ENCODE data around the gene DECR2.

DNA sequence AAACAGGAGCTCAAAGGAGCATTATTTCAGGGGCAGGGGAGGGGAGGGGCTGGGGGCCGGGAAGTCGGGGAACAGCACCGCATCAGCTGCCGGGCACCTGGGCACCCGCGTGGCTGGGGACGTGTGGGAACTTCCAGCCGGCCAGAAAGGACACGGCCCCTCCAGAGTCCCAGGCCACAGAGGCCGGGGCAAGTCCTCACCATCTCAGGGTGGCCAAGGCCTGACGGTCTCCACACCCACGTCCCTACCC is 21.0 kb upstream of the DECR2 start:
- TF ChIP-seq ZFP3 (CRISPR knock-in tag; IDR thresholded peaks at IDR 0.05) (no peak), PATZ1 (CRISPR knock-in tag; IDR thresholded peaks at IDR 0.05; ENCODE audit: borderline replicate concordance) (no peak), SNAI2 (CRISPR knock-in tag; IDR thresholded peaks at IDR 0.05) (no peak), CREB5 (CRISPR knock-in tag; IDR thresholded peaks at IDR 0.05; ENCODE audit: low read depth) (no peak), ESRRG (CRISPR knock-in tag; IDR thresholded peaks at IDR 0.05) (no peak), ZNF565 (CRISPR knock-in tag; conservative IDR thresholded peaks at IDR 0.05; ENCODE audit: low read depth) (no peak), ZNF8 (CRISPR knock-in tag; IDR thresholded peaks at IDR 0.05) (no peak), OSR1 (CRISPR knock-in tag; IDR thresholded peaks at IDR 0.05) (no peak), TOX (CRISPR knock-in tag; IDR thresholded peaks at IDR 0.05; ENCODE audit: borderline replicate concordance) (no peak)
- TF ChIP-seq, protein P1, sequence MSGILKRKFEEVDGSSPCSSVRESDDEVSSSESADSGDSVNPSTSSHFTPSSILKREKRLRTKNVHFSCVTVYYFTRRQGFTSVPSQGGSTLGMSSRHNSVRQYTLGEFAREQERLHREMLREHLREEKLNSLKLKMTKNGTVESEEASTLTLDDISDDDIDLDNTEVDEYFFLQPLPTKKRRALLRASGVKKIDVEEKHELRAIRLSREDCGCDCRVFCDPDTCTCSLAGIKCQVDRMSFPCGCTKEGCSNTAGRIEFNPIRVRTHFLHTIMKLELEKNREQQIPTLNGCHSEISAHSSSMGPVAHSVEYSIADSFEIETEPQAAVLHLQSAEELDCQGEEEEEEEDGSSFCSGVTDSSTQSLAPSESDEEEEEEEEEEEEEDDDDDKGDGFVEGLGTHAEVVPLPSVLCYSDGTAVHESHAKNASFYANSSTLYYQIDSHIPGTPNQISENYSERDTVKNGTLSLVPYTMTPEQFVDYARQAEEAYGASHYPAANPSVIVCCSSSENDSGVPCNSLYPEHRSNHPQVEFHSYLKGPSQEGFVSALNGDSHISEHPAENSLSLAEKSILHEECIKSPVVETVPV (CRISPR knock-in tag; IDR thresholded peaks at IDR 0.05): no peak

Data from SK-N-SH treated with all-trans-retinoic acid at 6 μM for 48 hours (cell line).